GM15510 (cell line): ENCODE measurements around the gene OGDH.

Experiments used
- POLR2A ChIP-seq: IDR thresholded peaks from 3 replicates; pipeline ENCODE4 v1.6.1; 2011; ENCODE audit warnings: borderline replicate concordance; ENCODE audit not compliant: insufficient read length; ENCODE audit errors: extremely low read depth

OGDH gene

GRCh38 chr7:44603193-44603592 lies 3.2 kb upstream of the OGDH start:
- TF ChIP-seq POLR2A: no peak

DNA sequence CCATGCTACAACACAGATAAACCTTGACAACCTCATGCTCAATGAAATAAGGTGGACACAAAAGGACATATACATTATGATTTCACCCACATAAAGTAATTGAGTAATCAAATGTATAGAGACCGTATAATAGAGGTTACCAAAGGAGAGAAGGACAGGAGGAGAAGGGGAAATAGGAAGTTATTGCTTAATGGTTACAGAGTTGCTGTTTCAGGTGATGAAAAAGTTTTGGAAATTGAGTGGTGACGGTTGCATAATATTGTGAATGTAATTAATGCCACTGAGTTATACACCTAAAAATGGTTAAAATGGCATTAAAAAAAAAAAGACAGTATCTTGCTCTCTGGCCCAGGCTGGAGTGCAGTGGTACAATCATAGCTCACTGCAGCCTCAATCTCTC lies 1.5 kb upstream of the OGDH start:
- no peak for TF ChIP-seq POLR2A

DNA sequence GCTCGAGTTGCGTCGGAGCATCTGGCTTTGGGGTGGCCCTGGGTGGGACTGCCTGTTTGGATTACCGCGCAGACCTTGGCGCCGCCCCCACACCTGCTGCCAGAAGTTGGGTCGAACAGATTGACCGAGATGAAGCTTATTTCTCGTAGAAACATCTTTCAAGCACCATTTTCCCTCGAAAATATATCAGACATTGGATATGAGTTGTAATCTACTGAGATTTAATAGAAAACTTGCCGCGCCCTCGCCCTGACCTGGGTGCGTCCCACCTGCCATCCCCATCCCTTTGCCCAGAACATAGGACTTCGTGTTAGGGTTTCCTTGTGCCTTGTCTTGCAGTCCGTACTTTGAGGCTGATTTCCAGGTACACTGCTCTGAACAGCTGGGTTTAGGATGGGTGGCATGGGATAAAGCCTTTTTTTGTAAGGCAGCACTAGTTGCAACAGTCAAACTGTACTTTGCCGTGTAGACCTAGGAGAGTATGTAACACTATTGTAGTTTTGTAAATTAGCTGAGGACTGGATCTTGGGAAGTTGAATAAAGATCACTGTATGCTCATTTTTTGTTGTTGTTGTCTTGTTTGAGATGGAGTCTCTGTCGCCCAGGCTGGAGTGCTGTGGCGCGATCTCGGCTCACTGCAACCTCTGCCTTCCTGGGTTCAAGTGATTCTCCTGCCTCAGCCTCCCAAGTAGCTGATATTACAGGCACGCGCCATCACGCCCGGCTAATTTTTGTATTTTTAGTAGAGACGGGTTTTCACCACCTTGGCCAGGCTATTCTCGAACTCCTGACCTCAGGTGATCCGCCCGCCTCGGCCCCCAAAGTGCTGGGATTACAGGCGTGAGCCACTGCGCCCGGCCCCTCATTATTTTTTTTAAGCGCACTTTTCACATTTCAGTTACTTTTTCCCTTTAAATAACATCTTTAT lies 978 bp downstream of the OGDH start:
- TF ChIP-seq POLR2A: no peak

DNA sequence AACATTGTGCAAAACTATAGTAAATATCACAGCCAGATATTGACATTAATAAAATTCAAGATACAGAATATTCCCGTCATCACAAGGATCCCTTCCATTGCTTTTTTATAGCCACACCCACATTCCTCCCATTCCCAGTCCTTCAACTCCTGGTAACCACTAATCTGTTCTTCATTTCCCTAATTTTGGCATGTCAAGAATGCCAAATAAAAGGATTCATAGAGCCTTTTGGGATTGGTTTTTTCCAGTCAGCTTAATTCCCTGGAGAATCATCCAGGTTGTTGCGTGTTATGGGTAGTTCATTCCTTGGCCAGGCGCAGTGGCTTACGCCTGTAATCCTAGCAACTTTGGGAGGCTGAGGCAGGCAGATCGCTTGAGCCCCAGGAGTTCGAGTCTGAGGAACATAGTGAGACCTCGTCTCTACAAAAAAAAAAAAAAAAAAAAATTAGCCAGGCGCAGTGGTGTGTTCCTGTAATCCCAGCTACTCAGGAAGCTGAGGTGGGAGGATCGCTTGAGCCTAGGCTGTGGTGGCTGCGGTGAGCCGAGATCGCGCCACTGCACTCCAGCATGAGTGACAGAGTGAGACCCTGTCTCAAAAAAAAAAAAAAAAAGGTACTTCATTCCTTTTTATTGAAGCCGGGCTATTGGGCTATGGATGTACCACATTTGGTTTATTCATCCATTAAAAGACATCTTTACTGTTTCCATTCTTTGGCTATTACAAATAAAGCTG lies 2.7 kb downstream of the OGDH start:
- no peak for TF ChIP-seq POLR2A

GRCh38 chr7:44609829-44610228 lies 3.4 kb downstream of the OGDH start:
- TF ChIP-seq POLR2A: no peak

DNA sequence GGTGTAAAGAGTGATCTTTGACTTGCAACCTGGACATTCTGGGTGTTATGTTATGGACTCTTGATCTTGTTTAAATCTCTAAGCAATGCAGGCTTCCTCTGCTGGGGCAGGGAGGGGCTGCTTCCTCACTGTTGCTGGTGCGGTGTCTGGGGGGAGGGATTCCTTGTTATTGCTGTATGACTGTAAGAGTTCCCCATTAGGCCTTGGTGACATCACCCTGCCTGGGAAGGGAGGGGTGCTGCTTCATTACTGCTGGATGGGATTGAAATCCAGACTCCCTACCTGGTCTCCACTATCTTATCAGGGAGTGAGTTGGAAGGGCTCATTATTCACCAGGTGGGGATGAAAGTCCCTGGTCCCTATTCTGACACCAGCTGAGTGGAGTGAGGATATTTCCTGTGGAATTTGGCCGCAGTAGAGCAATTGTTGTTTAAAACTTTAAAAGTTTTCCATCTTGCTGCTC lies 8.8 kb downstream of the OGDH start:
- TF ChIP-seq POLR2A: no peak

GRCh38 chr7:44615793-44616192 lies 9.4 kb downstream of the OGDH start:
- no peak for TF ChIP-seq POLR2A

DNA sequence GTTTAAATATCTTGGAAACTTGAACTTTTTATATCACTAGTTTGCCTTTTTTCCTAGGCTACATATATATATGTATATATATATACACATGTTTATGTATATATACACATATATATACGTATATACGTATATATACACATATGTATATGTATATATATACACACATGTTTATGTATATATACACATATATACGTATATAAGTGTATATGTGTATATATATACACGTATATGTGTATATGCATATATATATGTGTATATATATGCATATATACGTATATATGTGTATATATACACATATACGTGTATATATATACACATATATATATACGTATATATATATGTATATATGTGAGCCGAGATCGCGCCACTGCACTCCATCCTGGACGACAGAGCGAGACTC lies 10.1 kb downstream of the OGDH start:
- no peak for TF ChIP-seq POLR2A

- TF ChIP-seq POLR2A: no peak
Measured at GRCh38 chr7:44617225-44617890, 10.9 kb downstream of the OGDH start.

DNA sequence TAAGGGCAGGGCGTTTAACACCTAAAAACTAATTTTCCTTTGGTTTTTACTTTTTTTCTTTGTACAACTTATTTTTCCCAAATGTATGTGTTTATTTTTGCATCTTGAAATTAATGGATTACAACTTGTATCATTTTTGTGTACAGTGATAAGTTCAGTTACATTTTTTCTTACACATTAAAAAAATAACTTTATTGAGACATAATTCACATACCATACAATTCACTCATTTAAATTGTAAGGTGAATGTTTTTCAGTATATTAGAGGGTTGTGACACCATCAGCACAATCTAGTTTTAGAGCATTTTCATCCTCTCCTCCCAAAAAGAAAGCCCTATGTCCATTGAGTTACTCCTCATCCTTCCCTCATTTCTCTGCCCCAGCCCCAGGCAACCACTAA lies 11.6 kb downstream of the OGDH start:
- TF ChIP-seq POLR2A: no peak

DNA sequence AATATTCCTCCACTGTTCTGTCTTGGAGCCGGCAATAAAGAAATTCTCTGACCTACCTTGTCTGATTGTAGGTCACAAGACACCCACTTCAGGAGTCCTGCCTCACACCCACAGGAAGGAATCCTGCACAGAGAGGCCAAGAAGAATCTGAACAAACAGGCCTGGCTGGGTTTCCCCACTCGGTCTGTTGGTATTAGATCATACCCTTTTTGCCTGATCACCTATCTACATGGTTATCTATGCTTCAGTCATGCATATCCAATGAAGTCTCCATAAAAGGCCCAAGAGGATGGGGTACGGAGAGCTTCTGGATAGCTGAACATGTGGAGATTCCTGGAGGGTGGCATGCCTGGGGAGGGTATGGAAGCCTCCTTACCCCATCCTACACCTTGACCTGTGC lies 12.3 kb downstream of the OGDH start:
- no peak for TF ChIP-seq POLR2A

- TF ChIP-seq POLR2A: no peak
Measured at GRCh38 chr7:44621034-44621749, 14.8 kb downstream of the OGDH start.

DNA sequence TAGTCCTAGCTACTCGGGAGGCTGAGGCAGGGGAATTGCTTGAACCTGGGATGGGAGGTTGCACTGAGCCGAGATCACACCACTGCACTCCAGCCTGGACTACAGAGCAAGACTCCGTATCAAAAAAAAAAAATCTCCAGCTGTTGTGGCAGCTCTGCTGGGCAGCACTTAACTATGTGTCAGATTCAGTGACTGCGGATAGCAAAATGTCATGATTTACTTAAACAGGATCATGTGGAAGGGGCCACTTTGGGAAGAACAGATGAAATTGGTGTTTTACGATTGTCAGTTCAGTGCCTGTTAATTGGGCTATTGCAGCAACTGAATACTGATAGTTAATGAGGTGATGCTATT lies 15.3 kb downstream of the OGDH start:
- TF ChIP-seq POLR2A: no peak

DNA sequence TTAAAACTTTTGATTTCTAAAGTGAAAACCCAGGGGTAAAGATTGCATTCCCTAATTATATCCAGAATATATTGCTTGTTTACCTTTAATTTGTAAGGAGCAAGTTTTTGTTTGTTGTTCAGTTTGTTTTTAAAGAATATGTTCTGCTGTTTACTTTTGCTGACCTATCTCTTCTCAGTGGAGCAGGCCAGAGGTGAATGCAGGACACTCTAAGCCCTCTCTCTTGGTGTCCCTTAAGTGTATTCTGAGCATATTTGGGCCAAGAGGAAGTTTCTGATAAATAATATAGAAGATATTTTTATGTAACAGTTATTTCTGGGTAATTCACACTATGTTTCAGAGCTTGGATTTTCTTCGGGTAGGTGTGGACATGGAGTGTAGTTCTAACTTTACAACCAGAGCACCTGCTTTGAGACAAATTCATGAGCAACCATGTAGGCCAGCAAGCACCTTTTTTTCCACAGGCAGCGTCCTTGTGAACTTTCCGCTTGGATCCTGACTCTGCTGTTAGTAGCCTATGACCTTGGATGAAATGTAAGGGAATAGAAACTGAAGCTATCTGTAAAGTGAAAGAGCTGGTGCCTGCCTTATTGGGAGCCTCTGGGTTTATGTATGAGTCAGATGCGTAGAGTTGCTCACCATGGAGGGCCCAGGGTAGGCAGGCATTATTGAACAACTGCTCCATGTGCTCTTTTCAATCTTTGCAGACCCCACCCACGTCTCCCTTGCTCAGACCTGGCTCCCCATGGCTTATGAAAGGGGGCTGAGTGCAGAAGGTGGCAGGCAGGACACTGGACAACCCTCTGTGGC lies 16.1 kb downstream of the OGDH start:
- TF ChIP-seq POLR2A: peak; percentile 14
